Subcutaneous adipose tissue (tissue), 4 donors: Measurements from ENCODE around the gene CLDN16. TPM values are rescaled to one million over a fixed set of nuclear protein-coding genes. Genes with fewer than 3 reads are reported as not detected.

Experiments
- total RNA-seq, 4 donors: library from RNA; depleted of rRNA; stranded (reverse); fragments of >200 nt; gene quantifications; one replicate each; pipeline ENCODE4 v1.1.0, GENCODE V29; 2016
- TF ChIP-seq, protein P1 (sequence below): fragments of 450-650 bp; IDR thresholded peaks from one replicate; pipeline ENCODE4 v1.5.1; 2016; ENCODE audit warnings: low read depth, mild to moderate bottlenecking, control low read depth, antibody characterized with exemption, moderate library complexity

CLDN16 gene, protein sequence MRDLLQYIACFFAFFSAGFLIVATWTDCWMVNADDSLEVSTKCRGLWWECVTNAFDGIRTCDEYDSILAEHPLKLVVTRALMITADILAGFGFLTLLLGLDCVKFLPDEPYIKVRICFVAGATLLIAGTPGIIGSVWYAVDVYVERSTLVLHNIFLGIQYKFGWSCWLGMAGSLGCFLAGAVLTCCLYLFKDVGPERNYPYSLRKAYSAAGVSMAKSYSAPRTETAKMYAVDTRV
- total RNA-seq: 1 to 10 TPM in 1 of 4 donors, not detected in 3; 1.2 TPM

DNA sequence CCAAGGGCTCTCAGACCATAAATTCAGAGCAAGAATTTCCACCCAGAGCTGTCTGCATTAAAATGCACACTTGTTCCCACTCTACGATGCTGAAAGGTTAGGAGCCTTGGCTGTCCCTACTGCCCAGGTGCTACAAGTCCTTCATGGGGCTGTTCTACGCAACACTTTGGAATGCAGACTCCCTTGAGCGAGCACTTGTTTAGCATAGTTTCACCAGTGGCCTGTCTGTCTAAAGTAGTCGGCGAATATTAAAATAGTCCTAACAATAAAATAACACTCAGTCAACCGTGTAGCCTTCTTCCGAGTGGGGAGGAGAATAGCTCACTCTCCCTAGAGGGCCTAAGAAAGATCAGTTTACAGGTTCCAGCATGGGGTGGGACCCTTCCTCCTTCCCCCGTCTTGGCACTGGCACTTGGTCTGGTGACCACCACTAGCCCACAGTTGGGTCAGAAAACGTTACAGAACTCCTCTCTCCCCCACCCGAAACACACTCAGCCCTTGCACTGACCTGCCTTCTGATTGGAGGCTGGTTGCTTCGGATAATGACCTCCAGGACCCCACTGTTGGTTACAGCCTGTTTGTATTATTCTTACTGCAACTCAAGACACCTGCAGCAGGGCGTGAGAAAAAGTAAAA, at the start of gene CLDN16:
TSS of gene CLDN16 (plus strand) at position 586 of the 636 bp plus-strand sequence. CDS start 167 bp downstream, outside the sequence.
- TF ChIP-seq, protein P1, sequence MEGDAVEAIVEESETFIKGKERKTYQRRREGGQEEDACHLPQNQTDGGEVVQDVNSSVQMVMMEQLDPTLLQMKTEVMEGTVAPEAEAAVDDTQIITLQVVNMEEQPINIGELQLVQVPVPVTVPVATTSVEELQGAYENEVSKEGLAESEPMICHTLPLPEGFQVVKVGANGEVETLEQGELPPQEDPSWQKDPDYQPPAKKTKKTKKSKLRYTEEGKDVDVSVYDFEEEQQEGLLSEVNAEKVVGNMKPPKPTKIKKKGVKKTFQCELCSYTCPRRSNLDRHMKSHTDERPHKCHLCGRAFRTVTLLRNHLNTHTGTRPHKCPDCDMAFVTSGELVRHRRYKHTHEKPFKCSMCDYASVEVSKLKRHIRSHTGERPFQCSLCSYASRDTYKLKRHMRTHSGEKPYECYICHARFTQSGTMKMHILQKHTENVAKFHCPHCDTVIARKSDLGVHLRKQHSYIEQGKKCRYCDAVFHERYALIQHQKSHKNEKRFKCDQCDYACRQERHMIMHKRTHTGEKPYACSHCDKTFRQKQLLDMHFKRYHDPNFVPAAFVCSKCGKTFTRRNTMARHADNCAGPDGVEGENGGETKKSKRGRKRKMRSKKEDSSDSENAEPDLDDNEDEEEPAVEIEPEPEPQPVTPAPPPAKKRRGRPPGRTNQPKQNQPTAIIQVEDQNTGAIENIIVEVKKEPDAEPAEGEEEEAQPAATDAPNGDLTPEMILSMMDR: no peak

DNA sequence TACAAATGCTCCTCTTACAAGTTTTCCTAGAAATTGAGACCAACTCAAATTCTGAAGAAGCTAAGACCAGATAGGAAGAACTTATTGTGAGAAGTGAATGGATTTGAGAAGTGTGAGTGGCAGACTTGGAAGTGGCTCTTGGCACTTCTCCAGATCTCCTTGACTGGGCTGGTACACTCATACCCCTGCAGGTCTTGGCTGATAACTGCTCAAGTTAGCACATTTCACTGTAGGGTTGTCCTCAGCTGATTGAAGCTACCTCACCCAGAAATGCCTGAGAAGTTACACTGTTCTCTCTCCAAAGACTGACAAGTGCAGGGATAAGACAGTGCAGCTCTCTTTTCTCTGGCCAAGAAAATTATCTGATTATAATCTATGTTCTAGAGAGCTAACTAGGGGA, 49.2 kb upstream of the CLDN16 start:
- TF ChIP-seq, protein P1: no peak

DNA sequence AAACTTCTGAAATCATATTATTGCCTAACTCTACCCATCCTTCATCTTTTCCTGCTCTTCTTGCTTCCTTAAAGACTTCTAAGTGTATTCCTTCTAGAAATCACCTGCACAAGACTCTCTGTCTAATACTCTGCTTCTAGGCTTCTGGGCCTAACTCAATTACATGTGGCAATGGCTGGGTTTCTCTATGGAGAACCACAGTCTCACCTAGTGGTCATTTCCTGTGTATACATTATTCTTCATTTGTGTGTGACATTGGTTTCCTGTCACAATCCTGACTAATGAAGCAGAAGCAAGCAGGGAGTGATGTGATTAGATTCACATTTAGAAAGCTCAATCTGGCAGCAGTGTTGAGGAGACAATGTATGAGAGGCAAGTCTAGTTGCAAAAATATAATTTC, 48.8 kb upstream of the CLDN16 start:
- TF ChIP-seq, protein P1: no peak

DNA sequence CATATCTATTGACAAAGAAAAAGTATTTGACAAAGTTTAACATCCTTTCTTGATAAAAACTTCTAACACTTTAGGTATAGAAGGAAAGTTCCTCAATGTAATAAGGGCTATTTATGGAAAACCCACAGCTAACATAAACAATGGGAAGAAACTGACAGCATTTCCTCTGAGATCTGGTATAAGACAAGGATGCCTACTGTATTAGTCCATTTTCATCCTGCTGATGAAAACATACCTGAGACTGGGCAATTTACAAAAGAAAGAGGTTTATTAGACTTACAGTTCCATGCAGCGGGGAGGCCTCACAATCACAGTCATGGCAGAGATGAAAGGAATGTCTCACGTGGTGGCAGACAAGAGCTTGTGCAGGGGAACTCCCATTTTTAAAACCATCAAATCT, 47.9 kb upstream of the CLDN16 start:
- TF ChIP-seq, protein P1: no peak

DNA sequence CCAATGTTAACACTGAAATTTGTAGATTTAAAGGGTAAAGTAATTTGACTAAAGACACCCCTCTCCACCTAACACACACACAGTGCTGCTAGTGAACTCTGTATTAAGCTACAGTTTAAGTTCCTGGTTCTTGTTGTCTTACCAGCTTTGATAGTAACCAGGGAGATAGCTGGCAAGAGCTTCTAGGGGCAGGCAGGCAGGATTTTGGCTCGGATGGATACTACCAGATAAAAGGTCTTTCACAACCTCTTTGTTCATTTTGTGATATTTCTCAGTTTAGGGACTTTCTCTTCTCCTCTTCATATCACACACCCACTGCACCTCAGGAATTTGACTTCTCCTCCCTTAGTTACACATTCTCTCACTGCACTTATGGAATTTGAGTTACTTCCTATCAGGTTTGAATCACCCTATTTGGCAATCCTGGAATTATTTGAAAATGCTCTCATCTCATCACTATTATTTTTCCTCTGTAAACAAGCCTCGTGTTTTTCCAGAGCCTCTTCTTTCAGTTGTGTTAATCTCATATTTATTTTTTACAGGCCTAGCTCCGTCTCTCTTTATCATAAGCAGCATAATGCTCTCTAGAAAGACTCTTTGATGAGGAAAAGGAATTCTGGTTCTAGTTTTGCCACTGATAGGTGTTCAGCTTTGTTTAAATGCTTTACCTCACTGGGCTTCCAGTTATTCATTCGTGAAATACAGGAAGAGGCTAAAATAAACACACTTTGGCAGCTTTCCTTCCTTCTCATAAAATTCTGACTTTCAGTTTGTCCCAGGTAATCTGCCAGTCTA, 42.7 kb upstream of the CLDN16 start:
- TF ChIP-seq, protein P1: no peak

DNA sequence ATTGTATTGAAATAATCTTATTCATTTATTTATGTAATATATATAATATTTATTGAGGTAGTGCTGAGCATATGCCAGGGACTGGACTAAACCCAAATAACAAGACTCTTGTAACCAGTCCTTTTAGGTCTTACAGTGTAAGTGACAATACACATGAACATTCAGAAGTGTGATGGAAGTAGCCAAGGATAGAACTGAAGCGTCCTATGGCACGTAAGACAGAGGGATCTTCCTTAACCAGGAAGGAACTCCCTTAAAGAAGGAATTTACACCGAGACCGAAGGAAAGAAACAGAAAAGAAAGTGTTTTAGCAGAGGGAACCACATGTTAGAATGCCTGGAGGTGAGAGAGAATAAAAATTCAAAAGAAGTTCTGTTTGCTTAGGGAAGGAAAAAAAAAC, 42.1 kb upstream of the CLDN16 start:
- TF ChIP-seq, protein P1: no peak

DNA sequence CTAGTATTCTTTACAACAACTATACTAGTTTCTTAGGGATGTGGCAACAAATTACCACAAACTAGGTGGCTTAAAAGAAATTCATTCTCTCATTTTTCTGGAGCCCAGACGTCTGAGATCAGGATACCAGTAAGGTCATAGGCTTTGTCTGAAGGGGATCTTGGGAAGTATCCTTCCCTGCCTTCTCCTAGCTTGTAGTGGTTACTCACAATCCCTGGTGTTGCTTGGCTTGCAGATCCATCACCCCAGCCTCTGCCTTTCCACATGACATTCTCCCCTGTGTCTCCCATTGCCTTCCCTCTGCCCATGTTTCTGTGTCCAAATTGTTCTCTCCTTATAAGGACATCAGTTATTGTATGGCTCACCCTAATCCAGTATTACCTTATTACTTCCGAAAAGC, 41.4 kb upstream of the CLDN16 start:
- TF ChIP-seq, protein P1: no peak
